HG03520 (cell line): ENCODE data around the gene LNX1.

Experiments
- ATAC-seq: cut with Tn5 transposase; IDR thresholded peaks from one replicate; pipeline ENCODE4 v1.9.1; 2021; ENCODE audit warnings: mild to moderate bottlenecking, moderate library complexity; ENCODE audit not compliant: unreplicated experiment

The LNX1 gene

DNA sequence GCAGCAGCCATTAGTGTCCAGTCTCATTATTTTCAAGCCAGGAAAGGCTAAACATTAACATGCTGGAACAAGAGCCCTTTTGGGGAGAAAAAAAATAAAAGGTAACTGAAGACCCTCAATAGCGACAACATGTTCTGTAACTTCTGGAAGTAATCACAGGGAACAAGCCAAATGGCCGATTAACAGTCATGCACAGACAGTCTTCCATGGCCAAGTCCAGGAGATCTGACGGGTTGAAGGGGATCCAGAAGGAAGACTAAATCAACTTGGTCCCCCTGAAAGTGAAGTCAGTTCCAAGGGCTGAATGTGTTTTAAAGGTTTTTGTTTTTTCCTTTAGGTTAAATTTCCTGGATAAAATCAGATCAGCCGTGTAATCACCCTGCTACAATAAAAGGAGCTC is 52.5 kb downstream of the LNX1 start:
- ATAC-seq: no peak

DNA sequence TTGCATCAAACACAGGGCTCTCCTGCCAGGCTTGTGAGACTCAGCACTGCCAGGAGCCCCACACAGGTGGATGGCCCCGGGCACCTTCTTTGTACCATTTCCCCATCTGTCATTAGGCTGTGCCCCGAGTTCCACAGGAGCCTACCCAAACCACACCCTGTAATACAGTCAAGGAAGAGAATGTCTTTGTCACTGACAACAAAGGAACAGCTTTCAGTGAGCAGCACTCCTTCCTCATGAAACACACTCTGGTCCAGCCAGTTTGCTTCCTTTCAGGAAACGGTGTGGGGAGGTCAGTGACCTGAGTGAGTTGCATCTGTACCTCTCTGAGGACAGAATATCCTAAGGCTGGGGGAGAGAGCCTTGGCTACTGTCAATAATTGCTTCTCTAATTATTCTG is 53.7 kb downstream of the LNX1 start:
- no peak for ATAC-seq

DNA sequence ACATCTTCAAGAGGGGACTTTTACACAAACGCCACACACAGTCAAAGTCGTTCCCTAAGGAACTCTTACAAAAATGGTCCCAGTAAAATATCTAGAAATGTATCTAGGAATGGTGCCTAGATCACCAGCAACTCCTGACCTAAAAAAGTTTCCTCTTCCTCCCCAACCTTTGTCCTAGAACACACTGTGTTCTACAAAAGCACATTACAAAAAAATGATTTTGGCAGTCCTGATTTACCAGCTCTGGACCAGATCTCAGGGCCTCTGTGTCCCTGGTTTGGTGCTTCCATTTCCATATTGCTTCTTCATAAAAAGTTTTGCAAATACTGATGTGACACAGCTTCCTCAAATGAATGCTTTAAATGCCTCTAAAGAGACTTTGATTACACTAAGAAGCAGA is 55.0 kb downstream of the LNX1 start:
- no peak for ATAC-seq

DNA sequence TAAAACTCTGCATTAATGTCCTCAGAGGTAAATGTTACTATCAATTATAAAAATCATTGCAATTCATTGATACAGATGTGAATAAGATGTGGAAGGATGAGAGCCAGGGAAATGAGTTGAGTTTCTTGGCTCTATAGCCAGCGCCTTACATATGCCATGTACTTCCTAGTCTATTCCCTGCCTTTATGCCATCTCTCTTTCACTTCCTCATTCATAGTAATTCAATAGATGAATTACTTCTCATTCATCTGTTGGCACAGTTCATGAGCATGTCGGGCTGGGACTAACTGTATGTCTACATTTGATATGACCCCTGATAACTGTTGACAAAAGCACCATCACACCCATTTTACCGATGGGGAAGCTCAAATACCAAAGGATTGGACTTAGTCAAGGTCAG is 55.7 kb downstream of the LNX1 start:
- ATAC-seq: no peak

DNA sequence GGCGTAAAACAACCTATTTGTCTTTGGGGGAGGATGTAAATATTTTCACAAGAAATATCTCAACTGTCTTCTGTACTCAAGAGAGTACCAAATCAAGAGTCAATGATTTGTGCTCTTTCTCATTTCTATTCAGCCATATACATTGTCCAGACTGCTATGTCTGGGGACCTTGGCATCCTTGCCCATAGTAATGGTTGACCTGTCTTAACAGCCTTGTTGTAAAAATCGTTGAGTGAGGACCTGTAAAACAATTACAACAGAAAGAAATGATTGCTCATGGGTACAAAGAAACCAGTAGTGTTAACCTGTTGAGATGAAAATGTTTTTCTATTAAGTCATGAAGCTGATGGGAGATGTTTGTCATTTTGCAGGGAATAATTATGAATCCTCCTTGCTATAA is 56.6 kb downstream of the LNX1 start:
- ATAC-seq: no peak

DNA sequence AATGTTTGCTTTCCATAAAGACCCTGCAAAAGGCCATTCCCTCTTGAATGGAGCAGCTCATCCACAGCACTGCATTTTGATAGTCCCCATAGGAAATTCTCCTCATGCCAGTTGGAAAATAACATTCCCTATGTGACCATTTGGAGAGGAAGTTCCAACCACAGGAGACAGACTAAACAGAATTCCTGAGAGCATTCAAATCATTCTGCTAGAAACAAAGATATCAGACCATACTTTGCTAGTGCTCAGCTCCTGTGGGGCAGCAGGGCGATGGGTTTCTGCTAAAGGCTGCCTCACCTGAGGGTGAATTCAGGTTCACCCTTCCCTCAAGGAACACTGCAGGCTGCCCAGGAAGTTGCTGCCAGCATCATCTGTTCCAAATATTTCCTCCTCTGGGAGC is 58.8 kb downstream of the LNX1 start:
- no peak for ATAC-seq

DNA sequence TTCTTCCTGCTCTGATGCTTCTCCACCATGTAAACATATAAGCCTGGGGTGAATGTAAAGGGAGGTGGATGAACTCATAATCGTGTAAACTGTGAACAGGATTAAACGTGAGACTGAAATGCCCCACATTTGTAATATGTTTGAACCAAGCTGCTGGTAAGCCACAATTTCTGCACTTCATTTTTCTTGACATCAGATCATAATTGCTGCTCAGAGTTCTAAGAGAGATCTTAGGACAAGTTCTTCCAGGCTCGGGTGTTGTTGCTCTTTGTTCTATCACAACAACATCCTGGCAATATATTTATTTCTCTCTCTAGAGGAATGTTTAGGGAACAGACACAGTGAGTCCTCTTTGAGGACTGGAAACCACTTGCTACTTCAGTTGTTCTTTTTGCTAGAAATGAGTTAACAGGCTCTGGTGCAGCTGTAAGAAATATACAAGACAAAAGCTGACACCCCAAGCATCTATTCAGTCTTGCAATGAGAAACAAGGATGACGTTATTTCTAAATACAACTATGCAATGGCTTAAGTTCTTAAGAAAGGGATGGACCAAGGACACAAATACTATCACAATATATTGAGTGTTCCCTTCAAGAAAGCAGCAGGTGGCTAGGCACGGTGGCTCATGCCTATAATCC is 59.6 kb downstream of the LNX1 start:
- ATAC-seq: no peak

DNA sequence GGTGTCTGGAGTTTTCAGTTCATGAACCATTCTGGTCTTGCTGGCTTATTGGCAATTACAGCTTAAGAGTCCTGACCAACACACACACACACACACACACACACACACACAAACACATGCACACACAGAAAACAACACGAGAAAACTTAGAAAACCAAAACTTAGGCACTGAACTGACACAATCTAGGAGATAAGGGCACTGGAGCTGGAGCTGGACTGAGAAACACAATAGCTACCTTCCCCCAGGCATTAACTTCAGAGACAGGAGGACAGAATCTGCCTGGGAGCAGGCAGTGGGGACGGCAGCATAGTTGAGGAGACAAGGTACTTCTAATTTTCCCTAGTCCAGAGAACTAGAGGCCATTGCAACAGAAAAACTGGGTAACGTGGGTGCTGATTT is 62.3 kb downstream of the LNX1 start:
- ATAC-seq: no peak

DNA sequence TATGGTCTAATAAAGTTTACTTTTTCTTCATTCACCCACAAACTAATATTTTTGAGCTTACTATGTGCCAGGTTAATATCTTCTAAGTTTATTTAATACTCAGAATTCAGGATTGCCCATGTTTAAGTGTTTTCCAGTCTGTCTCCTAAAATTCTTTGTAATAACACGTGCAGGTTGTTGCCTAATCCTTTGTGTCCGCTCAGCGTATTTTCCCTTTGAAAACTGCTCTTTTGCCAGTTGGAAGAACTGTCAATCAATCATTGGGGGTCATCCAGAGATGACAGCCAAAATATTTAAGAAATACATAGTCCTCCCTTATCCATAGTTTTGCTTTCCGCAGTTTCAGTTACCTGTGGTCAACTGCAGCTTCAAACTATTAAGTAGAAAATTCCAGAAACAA is 63.4 kb downstream of the LNX1 start:
- ATAC-seq: no peak

DNA sequence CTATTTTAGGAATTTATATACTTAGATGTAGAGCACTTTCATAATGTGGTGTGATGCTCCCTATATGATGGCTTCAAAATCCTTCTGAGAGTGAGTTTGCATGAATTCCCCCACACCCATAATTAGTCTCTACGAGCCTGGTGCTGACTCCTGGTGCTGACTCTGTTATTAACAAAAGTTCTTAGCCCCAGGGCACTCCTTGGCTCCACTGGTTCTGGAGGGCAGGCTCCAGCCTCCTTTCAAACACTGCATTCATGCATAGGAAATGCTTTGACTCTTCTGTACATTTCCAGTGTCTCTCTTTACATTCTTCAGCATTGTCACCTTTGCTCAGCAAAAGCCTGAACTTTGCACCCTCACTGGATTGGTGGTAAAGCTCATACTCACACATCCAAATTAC is 64.0 kb downstream of the LNX1 start:
- no peak for ATAC-seq

DNA sequence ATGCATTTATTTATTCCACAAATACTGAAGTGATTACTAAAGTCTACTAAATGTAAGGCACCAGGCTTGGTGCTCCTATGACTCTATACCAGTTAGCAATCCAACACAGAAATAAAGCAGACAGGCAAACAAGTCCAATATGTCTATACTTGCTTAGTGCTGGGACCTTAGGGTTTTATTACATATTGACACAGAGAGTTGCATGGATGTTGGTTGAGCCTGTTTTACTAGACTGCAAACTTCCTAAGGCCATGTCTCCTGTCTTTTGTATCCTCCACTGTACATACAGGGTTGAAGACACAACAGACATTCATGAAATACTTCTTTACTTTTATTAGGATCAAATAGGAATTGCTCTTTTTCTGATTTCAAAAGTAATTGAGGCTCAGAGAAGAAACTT is 69.0 kb downstream of the LNX1 start:
- no peak for ATAC-seq

DNA sequence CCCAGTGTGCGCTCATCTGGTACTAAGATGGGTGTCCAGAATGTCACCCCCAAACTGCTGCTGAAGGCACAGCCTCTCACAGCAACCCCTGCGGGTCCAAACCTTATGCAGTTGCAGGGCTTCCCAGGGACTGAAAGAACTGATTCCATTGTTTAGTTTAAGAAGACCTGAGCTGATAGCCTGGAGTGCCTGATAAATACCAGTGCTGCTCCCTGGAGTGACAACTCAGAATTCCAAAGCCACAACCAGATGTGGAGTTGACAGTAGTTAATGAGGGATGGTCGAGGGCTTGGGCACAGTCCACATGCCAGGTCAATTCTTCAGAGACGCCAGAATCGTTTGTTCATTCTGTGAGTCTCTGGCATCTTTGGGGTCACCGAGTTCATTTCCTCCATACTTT is 71.2 kb downstream of the LNX1 start:
- ATAC-seq: no peak

DNA sequence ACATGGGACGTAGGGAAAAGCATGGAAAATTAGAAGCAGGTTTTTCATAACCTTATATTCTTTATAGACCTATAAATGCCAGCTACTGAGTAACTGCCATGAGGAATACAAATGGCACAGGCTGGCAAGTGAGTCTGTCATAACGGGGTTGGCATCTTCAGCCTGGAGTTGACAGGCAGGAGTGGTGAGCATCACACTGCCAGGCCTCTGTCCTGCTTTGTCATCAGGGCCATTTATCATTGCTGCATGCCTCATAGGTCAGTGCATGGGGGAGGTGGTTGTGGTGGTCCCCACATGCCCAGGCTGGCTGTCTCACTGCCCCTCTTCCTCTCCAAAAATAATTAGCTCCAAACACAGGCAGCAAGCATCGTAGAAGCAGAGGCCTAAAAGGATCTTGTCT is 72.5 kb downstream of the LNX1 start:
- ATAC-seq: no peak

DNA sequence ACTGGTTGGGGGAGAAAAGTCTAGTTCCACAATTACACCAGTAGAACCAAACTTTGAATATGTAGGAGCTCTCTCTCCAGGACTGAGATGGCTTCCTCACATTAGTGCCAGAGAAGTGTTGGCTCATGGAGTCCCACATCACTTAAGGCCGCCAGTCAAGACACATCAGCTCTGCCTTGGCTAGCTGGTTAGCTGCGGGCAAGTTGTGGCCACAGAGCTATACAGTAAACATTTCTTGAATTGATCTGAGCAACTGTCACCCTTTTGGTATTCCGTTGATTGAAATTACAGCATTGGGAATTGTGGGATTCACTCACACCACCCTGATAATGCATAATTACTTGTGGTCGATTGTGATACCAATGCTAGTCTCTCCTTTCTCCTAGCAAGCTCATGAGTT is 76.2 kb downstream of the LNX1 start:
- ATAC-seq: no peak

DNA sequence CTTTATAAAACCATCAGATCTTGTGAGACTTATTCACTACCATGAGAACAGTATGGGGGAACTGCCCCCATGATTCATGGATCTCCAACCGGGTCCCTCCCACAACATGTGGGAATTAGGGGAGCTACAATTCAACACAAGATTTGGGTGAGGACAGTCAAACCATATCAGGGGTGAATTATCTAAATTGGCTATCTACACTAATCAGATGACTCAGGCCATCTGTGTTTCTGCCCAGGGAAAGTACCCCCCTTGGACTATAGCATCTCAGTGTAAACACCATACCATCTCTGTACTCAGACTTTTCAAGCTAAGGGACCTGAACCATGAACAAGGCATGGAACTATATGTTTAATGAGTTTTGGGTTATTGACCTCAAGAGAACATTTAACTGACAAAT is 76.8 kb downstream of the LNX1 start:
- no peak for ATAC-seq

DNA sequence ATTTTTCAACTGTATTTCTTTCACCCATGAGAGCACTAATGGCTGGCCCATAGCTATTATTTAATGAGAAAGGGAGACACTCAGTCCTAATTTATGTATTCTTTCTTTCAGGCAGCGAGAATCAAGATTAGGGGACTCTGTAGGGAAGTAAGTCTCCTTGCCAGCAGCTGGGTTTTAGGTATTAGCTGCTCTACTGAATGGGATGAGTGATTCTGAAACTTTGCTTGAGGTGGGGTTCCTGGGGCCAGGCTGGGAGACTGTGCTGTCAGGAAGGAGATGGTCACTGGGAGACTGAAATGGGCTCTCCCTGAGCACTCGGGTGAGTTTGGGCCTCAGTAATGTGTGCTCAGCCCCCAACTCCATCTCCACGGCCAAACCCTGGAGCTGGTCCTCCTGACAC is 78.7 kb downstream of the LNX1 start:
- ATAC-seq: no peak

DNA sequence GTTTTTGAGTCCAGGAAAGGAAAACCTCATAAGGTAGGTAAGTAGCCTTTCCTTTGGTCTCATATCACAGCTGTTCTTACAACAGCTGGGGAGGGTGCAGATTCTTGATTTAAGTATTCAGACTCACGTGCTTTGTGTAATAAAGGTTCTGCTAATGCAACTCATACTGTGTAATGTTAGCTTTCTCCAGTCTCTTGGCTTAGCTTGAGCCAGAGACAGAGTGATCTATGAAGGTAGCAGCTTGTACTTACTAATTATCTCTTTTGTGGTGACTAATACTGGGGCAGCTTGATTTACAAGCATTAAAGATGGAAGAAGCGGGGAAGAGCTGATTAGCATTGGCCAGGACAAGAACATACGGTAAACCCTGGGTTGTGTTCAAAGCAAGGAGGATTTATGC is 80.3 kb downstream of the LNX1 start:
- ATAC-seq: no peak

DNA sequence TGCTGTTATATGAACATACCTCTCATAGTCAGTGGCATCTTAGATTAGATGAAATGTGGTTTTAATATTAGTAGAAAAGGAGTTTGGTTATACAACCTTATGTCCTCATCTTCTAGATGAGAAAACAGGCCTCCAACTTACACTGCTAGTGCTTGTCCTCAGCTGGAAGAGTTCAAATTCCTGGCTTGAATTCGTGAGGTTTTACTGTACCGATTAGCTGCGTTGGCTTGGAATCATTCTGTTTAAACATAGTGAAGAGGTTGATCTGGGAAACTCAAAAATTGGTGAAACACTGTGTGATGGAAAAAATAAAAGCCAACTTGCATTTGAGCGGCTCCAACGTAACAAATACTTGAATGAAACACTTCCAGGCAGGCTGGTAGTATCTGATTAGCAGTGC is 81.0 kb downstream of the LNX1 start:
- ATAC-seq: no peak

DNA sequence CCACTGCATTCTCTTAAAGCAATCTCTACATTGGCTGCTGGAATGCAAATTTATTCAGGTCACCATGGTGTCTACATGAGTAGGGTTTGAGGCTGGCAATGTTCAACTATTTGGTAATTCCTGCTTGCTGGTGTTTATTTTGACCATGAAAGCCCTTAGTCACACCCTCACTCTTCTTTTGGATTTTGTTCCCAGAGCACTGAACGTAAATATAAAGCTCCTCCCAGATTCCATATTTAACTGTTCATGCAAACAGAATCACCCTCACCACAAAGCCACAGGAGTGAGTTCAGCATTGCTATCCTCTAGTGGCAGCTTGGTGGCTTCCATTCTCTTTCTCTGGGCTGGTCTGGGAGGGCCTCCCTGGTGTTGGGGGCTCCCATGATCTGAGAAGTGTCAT is 82.8 kb downstream of the LNX1 start:
- ATAC-seq: no peak

DNA sequence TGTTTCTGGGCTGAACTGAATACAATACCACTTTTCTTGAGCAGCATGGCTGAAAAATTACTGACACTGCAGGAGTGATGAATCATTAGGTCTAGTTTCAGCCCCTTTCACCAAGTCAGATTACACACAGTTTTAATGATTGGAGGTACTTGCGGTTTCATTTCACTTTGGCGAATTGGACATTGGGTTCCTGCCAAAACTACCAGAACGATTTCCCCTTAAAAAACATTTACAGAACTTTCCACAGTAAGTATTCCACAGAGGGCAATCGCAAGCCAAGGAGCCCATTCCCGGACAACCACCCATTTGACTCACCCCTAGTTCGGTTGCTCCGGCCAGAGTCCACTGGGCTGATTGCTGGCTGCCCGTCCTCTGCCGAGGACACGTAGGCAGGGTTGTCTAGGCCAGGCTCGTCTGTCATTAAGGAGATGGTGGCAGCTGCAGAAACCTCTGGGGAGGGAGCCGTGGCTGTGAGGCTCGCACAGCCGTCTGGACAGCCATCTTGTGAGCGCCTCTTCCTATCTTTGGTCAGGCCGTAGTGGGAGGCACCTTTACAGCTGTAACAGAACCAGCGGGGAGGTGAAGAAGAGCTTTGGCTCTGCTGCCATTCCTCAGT is 83.5 kb downstream of the LNX1 start:
- ATAC-seq: no peak

DNA sequence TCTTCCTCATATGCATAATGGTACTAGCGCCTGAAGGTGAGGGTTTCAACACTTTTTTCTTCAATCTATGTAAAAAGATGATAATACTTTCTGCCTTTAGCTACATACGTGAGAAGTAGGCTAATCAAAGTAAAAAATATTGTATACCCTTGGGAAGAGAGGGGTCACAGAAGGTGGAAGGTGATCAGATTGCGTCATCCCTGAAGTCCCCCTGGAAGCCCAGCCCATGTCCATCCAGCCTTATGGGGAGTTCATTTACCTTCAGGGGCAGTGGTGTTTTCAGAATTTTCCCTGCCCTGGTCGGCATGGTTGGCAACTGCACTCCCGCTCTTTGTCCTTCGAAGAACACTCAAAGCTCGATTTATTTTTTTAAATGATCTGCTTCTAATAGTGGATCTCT is 84.2 kb downstream of the LNX1 start:
- ATAC-seq: no peak

DNA sequence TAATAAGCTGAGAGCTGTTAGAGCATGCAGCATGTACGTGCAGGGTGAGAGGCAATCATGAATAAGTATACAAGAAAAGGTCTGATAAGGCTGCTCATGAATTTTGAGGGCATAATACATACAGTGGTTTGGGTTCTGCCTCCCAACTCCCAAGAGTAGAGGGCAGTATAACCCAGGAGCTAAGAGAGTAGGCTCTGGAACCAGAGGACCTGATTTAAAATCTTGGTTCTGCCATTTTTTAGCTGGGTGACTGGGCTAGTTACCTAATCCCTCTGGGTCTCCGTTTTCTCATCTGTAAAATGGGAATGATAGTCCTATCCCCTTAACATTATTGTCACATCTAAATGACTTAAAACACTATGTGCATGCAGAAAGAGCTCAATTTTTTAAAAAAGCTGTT is 85.3 kb downstream of the LNX1 start:
- ATAC-seq: no peak

DNA sequence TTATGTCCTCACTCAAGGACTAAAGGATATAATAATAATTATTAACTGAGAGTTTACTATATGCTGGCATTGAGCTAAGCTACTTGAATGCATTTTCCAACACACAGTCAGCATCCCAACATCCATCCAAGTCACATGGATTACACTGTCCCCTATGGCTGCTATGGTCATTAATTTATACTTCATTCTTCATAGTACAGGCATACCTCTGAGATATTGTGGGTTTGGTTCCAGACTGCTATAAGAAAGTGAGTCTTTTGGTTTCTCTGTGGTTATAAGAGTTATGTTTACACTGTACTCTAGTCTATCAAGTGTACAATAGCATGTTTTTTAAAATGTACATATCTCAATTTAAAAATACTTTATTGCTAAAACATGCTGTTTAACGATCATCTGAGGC is 89.2 kb downstream of the LNX1 start:
- no peak for ATAC-seq
